Naive thymus-derived CD8-positive, alpha-beta T cell (primary cell): Measurements from ENCODE around the gene GGA2. TPM values are rescaled to one million over a fixed set of nuclear protein-coding genes. Genes with fewer than 3 reads are reported as not detected.
"Not testable (repeated sequence)": the region's sequence is repeated elsewhere in the genome, so short reads cannot be mapped to it uniquely, and the experiment has no call there.

ENCODE experiments used
- ATAC-seq, 2 donors: fragments of 150-1000 bp; cut with Tn5 transposase in 1 of 2; sonication (Bioruptor Pico), chemical (Tn5 transposase) in 1 of 2; 1 replicate in 1 of 2; 2 replicates in 1 of 2; pipeline ENCODE4 v1.10.0; 2021; ENCODE audit warnings: mild to moderate bottlenecking in 2 of 2, moderate library complexity in 2 of 2
- POLR2A ChIA-PET: fragments of 350-600 bp; sonication (Branson Sonifier 250); formaldehyde crosslinking; loops from one replicate; lab custom pipeline; 2021; ENCODE audit warnings: antibody characterized with exemption; lab: Charles Lee
- DNase-seq, 10 donors: peaks; one replicate each; pipeline versions ENCODE4 v3.0.0 to v3.0.0-alpha.2; 2020 to 2022
- H3K27ac Mint-ChIP-seq, 10 donors: one replicate each; pipeline ENCODE4 v1.8.0; 2020 to 2022; ENCODE audit warnings: mild to moderate bottlenecking in 10 of 10, mixed read lengths in 10 of 10, moderate library complexity in 4 of 10, inconsistent platforms in 1 of 10
- H3K27me3 Mint-ChIP-seq, 5 donors: one replicate each; pipeline ENCODE4 v1.8.0; 2021 to 2022; ENCODE audit warnings: mixed read lengths in 5 of 5
- H3K36me3 Mint-ChIP-seq, 3 donors: one replicate each; pipeline ENCODE4 v1.8.0; 2020 to 2022; ENCODE audit warnings: mixed read lengths in 3 of 3, mild to moderate bottlenecking in 2 of 3, inconsistent platforms in 1 of 3
- H3K4me1 Mint-ChIP-seq, 4 donors: one replicate each; pipeline ENCODE4 v1.8.0; 2021 to 2022; ENCODE audit warnings: mixed read lengths in 4 of 4
- H3K4me3 Mint-ChIP-seq, 10 donors: one replicate each; pipeline ENCODE4 v1.8.0; 2020 to 2022; ENCODE audit warnings: mild to moderate bottlenecking in 10 of 10, mixed read lengths in 10 of 10, moderate library complexity in 6 of 10, inconsistent platforms in 1 of 10
- H3K9me3 Mint-ChIP-seq, 9 donors: one replicate each; pipeline ENCODE4 v1.8.0; 2020 to 2022; ENCODE audit warnings: mixed read lengths in 9 of 9, mild to moderate bottlenecking in 3 of 9, inconsistent platforms in 1 of 9, moderate library complexity in 1 of 9
- polyA plus RNA-seq, 3 donors: library from polyadenylated mRNA; unstranded; fragments of 300-500 nt; fragmentation: Illumina TruSeq; gene quantifications; one replicate each; pipeline ENCODE4 v1.2.3, GENCODE V29; 2021
- total RNA-seq, 8 experiments: library from RNA in 2 of 8; stranded (reverse) in 2 of 8; gene quantifications; one replicate each; pipeline ENCODE4 v1.2.3 and lab custom pipeline; 2021 to 2026

Gene GGA2, protein sequence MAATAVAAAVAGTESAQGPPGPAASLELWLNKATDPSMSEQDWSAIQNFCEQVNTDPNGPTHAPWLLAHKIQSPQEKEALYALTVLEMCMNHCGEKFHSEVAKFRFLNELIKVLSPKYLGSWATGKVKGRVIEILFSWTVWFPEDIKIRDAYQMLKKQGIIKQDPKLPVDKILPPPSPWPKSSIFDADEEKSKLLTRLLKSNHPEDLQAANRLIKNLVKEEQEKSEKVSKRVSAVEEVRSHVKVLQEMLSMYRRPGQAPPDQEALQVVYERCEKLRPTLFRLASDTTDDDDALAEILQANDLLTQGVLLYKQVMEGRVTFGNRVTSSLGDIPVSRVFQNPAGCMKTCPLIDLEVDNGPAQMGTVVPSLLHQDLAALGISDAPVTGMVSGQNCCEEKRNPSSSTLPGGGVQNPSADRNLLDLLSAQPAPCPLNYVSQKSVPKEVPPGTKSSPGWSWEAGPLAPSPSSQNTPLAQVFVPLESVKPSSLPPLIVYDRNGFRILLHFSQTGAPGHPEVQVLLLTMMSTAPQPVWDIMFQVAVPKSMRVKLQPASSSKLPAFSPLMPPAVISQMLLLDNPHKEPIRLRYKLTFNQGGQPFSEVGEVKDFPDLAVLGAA
- total RNA-seq, result 10 to 100 TPM; 87.5 to 94.6 TPM
- polyA plus RNA-seq, result 10 to 100 TPM; 37.7 to 56.7 (median 39.4) TPM
- total RNA-seq (lab: John Stamatoyannopoulos, UW), result 80.1 to 125 (median 113) reads per million in 6 experiments

DNA sequence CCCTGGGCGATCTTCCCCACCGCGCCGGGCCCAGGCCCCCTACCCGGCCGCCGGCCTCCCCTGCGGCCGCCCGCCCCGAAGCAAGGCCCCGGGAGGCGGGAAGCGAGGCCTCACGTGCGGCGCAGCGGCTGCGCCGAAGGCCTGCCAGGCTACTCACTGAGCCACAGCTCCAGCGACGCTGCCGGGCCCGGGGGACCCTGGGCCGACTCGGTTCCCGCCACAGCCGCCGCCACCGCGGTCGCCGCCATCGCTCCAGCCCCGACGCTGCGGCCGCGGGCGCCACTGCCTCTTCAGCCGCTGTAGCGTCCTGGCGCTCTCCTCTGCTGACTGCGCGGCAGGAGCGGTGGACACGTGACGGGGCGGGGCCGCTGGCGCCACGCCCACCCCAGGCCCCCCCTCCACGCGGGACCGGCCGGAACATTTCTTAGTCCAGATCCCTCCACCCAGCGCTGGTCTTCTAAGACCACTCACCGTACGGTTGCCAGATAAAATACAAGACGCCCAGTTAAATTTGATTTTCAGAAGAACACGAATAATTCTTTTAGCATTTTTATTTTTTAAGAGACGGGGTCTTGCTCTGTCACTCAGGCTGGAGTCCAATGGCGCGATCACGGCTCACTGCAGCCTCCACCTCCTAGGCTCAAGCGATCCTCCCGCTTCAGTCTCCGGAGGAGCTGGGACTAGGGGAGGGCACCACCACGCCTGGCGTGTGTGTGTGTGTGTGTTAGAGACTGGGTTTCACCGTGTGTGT lies at the start of gene GGA2:
GGA2 (minus strand) TSS at position 331 of the 751 bp plus-strand sequence; CDS start at position 248, 83 bp downstream.
- ATAC-seq (peak; percentile 90 to 92), DNase-seq (peak; percentile 59 to 85 (median 74))
- Mint-ChIP-seq H3K27me3 (no peaks in the 10 kb centered on the region), H3K36me3 (no peaks in the 10 kb centered on the region), H3K9me3 (no peaks in the 10 kb centered on the region), H3K4me3 (peak within 1 kb of the TSS; percentile 87 to 98 (median 94)), H3K27ac (peak within 1 kb of the TSS; percentile 63 to 96 (median 92)), H3K4me1 (peaks cover 30 to 70% (median 61%) of the 10 kb centered on the region in 4 donors)
- POLR2A ChIA-PET, result interaction anchor here (0.7 to 1.6 kb wide), 6 partner anchors 11 to 1334 kb away, joined by 3 to 8 read pairs (median 4); partner anchors contain the start of genes DCTN5, EARS2, PALB2 and UBFD1

GRCh38 chr16:23557779-23558702 lies 47.7 kb upstream of the GGA2 start:
- peak overlapping the region; percentile 88 to 96 (median 93) for H3K4me3 Mint-ChIP-seq
- peaks cover 14 to 48% (median 36%) of the 10 kb centered on the region in 4 donors for H3K4me1 Mint-ChIP-seq
- peaks cover 0 to 44% (median 5%) of the 10 kb centered on the region in 3 donors for H3K36me3 Mint-ChIP-seq
- ATAC-seq, result peak; percentile 15 to 23
- H3K27ac Mint-ChIP-seq, result peak overlapping the region; percentile 37 to 97 (median 96)
- no peaks in the 10 kb centered on the region for H3K9me3 Mint-ChIP-seq
- POLR2A ChIA-PET, result interaction anchor here (0.6 to 1.3 kb wide), 7 partner anchors 34 to 100 kb away, joined by 3 to 8 read pairs (median 3); partner anchors contain the start of gene GGA2
- H3K27me3 Mint-ChIP-seq, result no peaks in the 10 kb centered on the region
- peak in 2 of 10 donors; percentile 2 to 3 for DNase-seq

DNA sequence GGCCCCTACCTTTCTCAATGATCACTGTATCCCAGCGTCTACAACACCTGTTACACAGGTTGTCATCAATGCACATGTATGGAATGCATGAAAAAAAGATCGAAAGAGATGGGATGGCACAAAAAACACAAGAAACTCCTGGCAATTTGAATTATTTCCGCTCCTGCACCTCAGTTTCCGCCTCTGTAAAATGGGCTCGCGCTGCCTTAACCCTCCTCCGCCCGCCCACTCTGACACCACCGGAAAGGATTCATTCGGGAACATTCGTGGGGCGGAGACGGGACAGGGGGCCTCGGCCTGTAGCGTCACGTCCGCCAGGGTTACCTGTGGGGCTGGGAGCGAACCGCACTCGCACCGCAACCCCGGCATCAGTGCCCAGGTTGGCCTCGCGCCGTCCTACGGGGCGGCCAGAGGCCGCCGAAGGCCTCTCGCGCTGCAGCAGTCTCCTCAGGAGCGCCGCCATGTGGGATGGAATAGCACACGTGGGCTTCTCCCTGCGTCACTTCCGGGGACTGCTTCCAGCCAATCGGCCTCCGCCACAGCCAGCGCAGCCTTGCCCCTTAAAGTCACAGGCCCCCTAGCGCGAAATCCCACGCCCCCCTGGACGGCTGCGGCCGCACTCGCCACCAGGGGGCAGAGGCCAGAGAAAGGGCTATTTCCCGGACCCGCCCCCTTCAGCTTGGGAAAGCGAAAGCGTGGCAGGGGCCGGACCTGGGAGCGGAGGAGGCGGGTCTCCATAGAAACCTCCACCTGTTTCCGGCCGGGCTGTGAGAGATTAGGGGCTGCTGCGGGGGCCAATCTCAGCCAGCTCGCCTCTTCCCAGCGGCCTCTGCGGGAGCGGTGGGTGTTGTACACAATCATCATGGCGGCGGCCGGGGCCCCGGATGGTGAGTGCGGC lies 46.8 kb upstream of the GGA2 start, which contains the start of the genes EARS2 and UBFD1:
EARS2 (minus strand) TSS at position 470 of the 898 bp plus-strand sequence; CDS start at position 463, 7 bp downstream.
UBFD1 (plus strand) TSS at position 847 of the 898 bp plus-strand sequence; CDS start at position 863, 16 bp downstream.
- Mint-ChIP-seq H3K4me1 (peaks cover 14 to 48% (median 36%) of the 10 kb centered on the region in 4 donors), H3K36me3 (peaks cover 0 to 39% (median under 1%) of the 10 kb centered on the region in 3 donors), H3K27me3 (no peaks in the 10 kb centered on the region), H3K4me3 (peak within 1 kb of the TSS; percentile 88 to 96 (median 93)), H3K27ac (peak within 1 kb of the TSS; percentile 78 to 97 (median 96)), H3K9me3 (no peaks in the 10 kb centered on the region)
- peak; percentile 86 to 99 (median 96) for DNase-seq
- POLR2A ChIA-PET, result interaction anchor here (0.6 to 1.3 kb wide), 4 partner anchors 35 to 85 kb away, joined by 3 to 8 read pairs (median 4); partner anchors contain the start of gene GGA2
- peak; percentile 92 to 93 for ATAC-seq

DNA sequence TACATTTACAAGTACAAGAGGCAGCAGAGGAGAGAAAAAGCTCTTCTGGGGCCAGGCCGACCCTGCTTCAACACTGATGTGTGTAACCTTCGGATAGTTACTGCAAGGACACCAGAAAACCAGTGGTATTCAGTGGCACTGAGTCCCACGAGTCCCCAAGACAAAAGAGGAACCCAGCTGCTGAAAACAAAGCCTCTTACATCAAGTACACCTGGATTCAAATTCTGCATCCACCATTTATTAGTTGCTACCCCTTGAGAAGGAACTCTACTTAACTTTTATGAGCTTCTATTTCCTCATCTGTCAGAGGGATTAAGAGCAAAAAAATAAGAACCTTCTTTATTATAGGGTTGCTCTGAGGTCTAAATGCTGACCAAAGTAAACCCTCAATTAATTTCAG lies 44.2 kb upstream of the GGA2 start:
- Mint-ChIP-seq H3K4me1 (peaks cover 9 to 33% (median 25%) of the 10 kb centered on the region in 4 donors), H3K27me3 (no peaks in the 10 kb centered on the region), H3K9me3 (no peaks in the 10 kb centered on the region), H3K36me3 (peaks cover 0 to 43% (median 13%) of the 10 kb centered on the region in 3 donors), H3K4me3 (no peak overlapping the region), H3K27ac (peak overlapping the region in 2 of 10 donors; percentile 67 to 69)
- no peak for DNase-seq
- POLR2A ChIA-PET, result no interaction called here
- no peak for ATAC-seq

DNA sequence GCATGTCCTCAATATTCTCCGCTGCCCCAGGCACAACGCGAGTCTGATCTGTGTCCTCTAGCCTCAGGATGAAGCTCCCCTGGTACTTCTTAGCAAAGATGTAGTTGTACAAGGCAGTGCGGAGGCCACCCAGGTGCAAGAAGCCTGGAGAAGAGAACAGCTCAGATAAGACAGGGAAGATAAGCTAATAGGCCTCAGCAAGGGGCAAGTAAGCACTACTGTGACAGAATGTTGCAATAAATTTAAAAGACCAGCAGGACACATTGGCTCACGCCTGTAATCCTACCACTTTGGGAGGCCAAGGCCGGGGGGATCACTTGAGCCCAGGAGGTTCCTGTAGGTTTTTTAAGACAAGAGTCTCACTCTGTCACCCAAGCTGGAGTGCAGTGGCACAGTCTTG lies 41.9 kb upstream of the GGA2 start:
- Mint-ChIP-seq H3K36me3 (peaks cover 0 to 57% (median 22%) of the 10 kb centered on the region in 3 donors), H3K9me3 (no peaks in the 10 kb centered on the region), H3K27me3 (no peaks in the 10 kb centered on the region), H3K27ac (no peak overlapping the region), H3K4me1 (peaks cover 8 to 20% (median 10%) of the 10 kb centered on the region in 4 donors), H3K4me3 (no peak overlapping the region)
- ATAC-seq (no peak), DNase-seq (no peak)
- POLR2A ChIA-PET, result interaction anchor here (1.1 kb wide), 1 partner anchor 137 kb away, joined by 3 read pairs; no protein-coding TSS in a partner anchor

DNA sequence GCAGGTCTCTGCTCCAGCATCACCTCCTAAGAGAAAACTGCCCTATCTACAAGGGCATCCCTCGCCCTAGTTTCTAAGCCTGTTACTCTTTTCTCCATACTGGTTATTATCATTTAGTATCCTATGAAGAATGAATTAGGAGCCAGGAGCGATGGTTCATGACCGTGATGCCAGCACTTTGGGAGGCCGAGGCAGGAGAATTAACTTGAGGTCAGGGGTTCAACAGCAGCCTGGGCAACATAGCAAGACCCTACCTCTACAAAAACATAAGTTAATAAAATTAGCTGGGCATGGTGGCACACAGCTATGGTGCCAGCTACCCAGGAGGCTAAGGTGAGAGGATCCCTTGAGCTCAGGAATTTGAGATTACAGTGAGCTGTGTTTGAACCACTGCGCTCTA lies 39.6 kb upstream of the GGA2 start:
- POLR2A ChIA-PET, result interaction anchor here (0.7 kb wide), 1 partner anchor 1913 kb away, joined by 4 read pairs; no protein-coding TSS in a partner anchor
- no peak for DNase-seq
- Mint-ChIP-seq H3K4me1 (peaks cover 0 to 4% (median under 1%) of the 10 kb centered on the region in 4 donors), H3K36me3 (peaks cover 0 to 71% (median 22%) of the 10 kb centered on the region in 3 donors), H3K27me3 (no peaks in the 10 kb centered on the region), H3K9me3 (no peaks in the 10 kb centered on the region), H3K4me3 (no peak overlapping the region), H3K27ac (peak overlapping the region in 1 of 10 donors; percentile 37)
- no peak for ATAC-seq

DNA sequence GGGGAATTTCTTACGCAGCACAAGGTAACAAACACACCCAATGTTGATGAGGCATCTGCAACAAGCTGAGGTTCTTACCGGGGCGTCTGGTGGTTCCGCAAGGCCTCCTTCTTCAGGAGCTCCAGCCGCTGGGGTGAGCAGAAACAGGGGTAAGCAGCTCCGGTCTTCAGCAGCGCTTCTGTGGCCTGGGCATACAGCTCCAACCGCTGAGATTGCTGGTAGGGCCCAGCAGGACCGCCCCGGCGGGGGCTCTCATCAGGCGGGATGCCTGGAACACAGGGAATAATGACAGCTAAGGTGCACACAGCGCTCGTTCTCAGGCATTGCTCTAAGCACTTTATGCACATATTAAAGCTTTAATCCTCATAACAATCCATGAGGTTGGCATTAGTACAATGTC lies 34.1 kb upstream of the GGA2 start:
- ATAC-seq (no peak), DNase-seq (no peak)
- no peaks in the 10 kb centered on the region for H3K27me3 Mint-ChIP-seq
- POLR2A ChIA-PET, result no interaction called here
- H3K9me3 Mint-ChIP-seq, result no peaks in the 10 kb centered on the region
- H3K36me3 Mint-ChIP-seq, result peaks cover 0 to 84% (median 23%) of the 10 kb centered on the region in 3 donors
- H3K4me3 Mint-ChIP-seq, result no peak overlapping the region
- H3K4me1 Mint-ChIP-seq, result no peaks in the 10 kb centered on the region
- no peak overlapping the region for H3K27ac Mint-ChIP-seq

- H3K9me3 Mint-ChIP-seq, H3K27me3 Mint-ChIP-seq, ATAC-seq, POLR2A ChIA-PET, H3K27ac Mint-ChIP-seq, H3K4me1 Mint-ChIP-seq, DNase-seq, H3K4me3 Mint-ChIP-seq: not testable (repeated sequence)
- H3K36me3 Mint-ChIP-seq, result peaks cover 0 to 78% (median 14%) of the 10 kb centered on the region in 3 donors
These were observed 30.5 kb upstream of the GGA2 start for GRCh38 chr16:23540817-23541178.

DNA sequence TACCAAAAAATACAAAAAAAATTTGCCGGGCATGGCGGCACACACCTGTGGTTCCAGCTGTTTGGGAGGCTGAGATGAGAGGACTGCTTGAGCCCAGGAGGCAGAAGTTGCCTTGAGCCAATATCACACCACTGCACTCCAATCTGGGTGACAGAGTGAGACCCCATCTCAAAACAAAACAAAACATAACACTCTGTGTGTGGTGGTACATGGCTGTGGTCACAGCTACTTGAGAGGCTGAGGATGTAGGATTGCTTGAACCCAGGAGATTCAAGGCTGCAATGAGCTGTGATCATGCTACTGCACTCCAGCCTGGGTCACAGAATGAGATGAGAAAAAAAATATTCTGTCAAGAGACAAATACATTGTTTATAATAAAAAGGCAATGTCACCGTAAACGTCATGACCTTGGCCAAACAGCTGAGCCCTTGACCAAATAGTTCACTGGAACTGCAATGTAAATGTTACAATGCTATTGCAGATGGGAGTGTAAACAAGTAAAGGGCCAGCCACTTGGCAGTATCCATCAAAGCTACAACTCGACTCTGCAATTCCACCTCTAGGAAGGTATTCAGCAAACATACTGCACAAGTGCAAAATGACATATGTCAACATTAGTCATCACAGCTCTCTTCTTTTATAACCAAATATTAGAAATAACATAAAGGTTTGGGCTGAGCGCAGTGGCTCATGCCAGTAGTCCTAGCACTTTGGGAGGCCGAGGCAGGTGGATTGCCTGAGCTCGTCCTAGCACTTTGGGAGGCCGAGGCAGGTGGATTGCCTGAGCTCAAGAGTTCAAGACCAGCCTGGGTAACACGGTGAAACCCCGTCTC lies 29.9 kb upstream of the GGA2 start:
- peak overlapping the region in 1 of 10 donors; percentile 29 for H3K27ac Mint-ChIP-seq
- no peak overlapping the region for H3K4me3 Mint-ChIP-seq
- H3K9me3 Mint-ChIP-seq, result no peaks in the 10 kb centered on the region
- H3K4me1 Mint-ChIP-seq, result no peaks in the 10 kb centered on the region
- no peak for ATAC-seq
- no peak for DNase-seq
- H3K27me3 Mint-ChIP-seq, result no peaks in the 10 kb centered on the region
- POLR2A ChIA-PET, result no interaction called here
- peaks cover 0 to 82% (median 14%) of the 10 kb centered on the region in 3 donors for H3K36me3 Mint-ChIP-seq

DNA sequence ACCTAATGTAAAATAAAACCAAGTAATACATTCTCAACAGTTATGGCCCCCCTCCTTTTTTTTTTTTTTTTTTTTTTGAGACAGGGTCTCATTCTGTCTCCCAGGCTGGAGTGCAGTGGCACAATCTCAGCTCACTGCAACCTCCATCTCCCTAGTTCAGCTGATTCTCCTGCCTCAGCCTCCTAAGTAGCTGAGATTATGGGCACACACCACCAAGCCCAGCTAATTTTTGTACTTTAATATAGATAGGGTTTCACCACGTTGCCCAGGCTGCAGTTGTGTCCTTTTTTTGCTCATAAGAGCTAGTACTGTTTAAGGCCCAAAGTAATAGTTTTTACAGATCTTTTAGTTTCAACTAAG lies 28.6 kb upstream of the GGA2 start:
- Mint-ChIP-seq H3K4me1 (no peaks in the 10 kb centered on the region), H3K27me3 (no peaks in the 10 kb centered on the region), H3K36me3 (peaks cover 0 to 84% (median 18%) of the 10 kb centered on the region in 3 donors), H3K27ac (no peak overlapping the region), H3K9me3 (no peaks in the 10 kb centered on the region), H3K4me3 (no peak overlapping the region)
- no peak for DNase-seq
- POLR2A ChIA-PET, result no interaction called here
- no peak for ATAC-seq
